IgD-negative memory B cell (primary cell): ENCODE results near the gene ZNF536. TPM values are rescaled to one million over a fixed set of nuclear protein-coding genes. Genes with fewer than 3 reads are reported as not detected.
"Not testable (repeated sequence)": the region's sequence is repeated elsewhere in the genome, so short reads cannot be mapped to it uniquely, and the experiment has no call there.

ENCODE experiments used
- H3K27ac Mint-ChIP-seq, 3 donors: one replicate each; pipeline ENCODE4 v1.8.0; 2020 to 2022; ENCODE audit warnings: mild to moderate bottlenecking in 3 of 3, mixed read lengths in 3 of 3, moderate library complexity in 1 of 3
- H3K27me3 Mint-ChIP-seq: one replicate; pipeline ENCODE4 v1.8.0; 2021; ENCODE audit warnings: mixed read lengths
- H3K36me3 Mint-ChIP-seq: one replicate; pipeline ENCODE4 v1.8.0; 2020; ENCODE audit warnings: mild to moderate bottlenecking, mixed read lengths
- H3K4me1 Mint-ChIP-seq, 3 donors: one replicate each; pipeline ENCODE4 v1.8.0; 2020 to 2022; ENCODE audit warnings: mixed read lengths in 3 of 3, mild to moderate bottlenecking in 1 of 3
- H3K4me3 Mint-ChIP-seq, 4 donors: one replicate each; pipeline ENCODE4 v1.8.0; 2020 to 2022; ENCODE audit warnings: mild to moderate bottlenecking in 4 of 4, mixed read lengths in 4 of 4, moderate library complexity in 3 of 4
- H3K9me3 Mint-ChIP-seq, 3 donors: one replicate each; pipeline ENCODE4 v1.8.0; 2020 to 2021; ENCODE audit warnings: mixed read lengths in 3 of 3, mild to moderate bottlenecking in 1 of 3
- polyA plus RNA-seq: library from polyadenylated mRNA; unstranded; fragments of 300-500 nt; fragmentation: Illumina TruSeq; gene quantifications from one replicate; pipeline ENCODE4 v1.2.3, GENCODE V29; 2021

ZNF536 gene
- polyA plus RNA-seq, 1 donor from 2014 or later: not detected

DNA sequence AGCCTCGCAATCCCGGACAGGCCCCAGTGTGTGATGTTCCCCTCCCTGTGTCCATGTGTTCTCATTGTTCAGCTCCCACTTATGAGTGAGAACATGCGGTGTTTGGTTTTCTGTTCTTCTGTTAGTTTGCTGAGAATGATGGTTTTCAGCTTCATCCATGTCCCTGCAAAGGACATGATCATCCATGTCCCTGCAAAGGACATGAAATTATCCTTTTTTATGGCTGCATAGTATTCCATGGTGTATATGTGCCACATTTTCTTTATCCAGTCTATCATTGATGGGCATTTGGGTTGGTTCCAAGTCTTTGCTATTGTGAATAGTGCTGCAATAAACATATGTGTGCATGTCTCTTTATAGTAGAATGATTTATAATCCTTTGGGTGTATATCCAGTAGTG, 26.4 kb downstream of the ZNF536 start:
- not testable (repeated sequence) for H3K27me3 Mint-ChIP-seq, H3K27ac Mint-ChIP-seq, H3K9me3 Mint-ChIP-seq

DNA sequence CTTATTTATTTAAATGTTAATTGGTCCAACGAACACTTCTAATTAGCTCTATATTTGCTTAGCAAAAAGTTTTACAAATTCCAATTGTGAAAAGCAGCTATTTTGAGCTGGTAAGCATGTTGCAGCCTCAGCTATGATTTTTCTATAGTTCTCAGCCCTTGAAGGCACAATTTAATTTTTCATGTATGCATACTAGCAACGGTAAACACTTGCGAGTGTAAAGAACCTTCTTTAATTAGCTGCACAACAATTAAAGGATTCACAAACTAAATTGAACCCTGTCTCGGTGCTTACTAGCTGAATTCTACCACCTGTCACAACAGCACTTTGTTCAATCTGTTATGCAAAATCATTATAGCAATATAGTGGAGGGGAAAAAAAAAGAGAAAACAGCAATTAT, 29.8 kb downstream of the ZNF536 start:
- no peak overlapping the region for H3K27ac Mint-ChIP-seq
- peaks cover 3% of the 10 kb centered on the region for H3K27me3 Mint-ChIP-seq
- H3K36me3 Mint-ChIP-seq: no peaks in the 10 kb centered on the region
- peaks cover 2 to 7% (median 3%) of the 10 kb centered on the region in 3 donors for H3K9me3 Mint-ChIP-seq
- H3K4me1 Mint-ChIP-seq: no peaks in the 10 kb centered on the region
- no peak overlapping the region for H3K4me3 Mint-ChIP-seq

More for the DNA sequence above, 26.4 kb downstream of the ZNF536 start:
- H3K36me3 Mint-ChIP-seq, H3K4me3 Mint-ChIP-seq, H3K4me1 Mint-ChIP-seq: not testable (repeated sequence)

- H3K36me3 Mint-ChIP-seq: no peaks in the 10 kb centered on the region
- H3K4me3 Mint-ChIP-seq: no peak overlapping the region
- peaks cover 3% of the 10 kb centered on the region for H3K27me3 Mint-ChIP-seq
- no peaks in the 10 kb centered on the region for H3K4me1 Mint-ChIP-seq
- H3K27ac Mint-ChIP-seq: no peak overlapping the region
- peaks cover 0 to 7% (median under 1%) of the 10 kb centered on the region in 3 donors for H3K9me3 Mint-ChIP-seq
Observed at GRCh38 chr19:30402436-30403202, 30.4 kb downstream of the ZNF536 start.

GRCh38 chr19:30403203-30403985, 31.2 kb downstream of the ZNF536 start:
- no peaks in the 10 kb centered on the region for H3K4me1 Mint-ChIP-seq
- H3K27ac Mint-ChIP-seq: no peak overlapping the region
- peaks cover 3% of the 10 kb centered on the region for H3K27me3 Mint-ChIP-seq
- H3K9me3 Mint-ChIP-seq: peaks cover 0 to 7% (median 0%) of the 10 kb centered on the region in 3 donors
- no peaks in the 10 kb centered on the region for H3K36me3 Mint-ChIP-seq
- H3K4me3 Mint-ChIP-seq: no peak overlapping the region

DNA sequence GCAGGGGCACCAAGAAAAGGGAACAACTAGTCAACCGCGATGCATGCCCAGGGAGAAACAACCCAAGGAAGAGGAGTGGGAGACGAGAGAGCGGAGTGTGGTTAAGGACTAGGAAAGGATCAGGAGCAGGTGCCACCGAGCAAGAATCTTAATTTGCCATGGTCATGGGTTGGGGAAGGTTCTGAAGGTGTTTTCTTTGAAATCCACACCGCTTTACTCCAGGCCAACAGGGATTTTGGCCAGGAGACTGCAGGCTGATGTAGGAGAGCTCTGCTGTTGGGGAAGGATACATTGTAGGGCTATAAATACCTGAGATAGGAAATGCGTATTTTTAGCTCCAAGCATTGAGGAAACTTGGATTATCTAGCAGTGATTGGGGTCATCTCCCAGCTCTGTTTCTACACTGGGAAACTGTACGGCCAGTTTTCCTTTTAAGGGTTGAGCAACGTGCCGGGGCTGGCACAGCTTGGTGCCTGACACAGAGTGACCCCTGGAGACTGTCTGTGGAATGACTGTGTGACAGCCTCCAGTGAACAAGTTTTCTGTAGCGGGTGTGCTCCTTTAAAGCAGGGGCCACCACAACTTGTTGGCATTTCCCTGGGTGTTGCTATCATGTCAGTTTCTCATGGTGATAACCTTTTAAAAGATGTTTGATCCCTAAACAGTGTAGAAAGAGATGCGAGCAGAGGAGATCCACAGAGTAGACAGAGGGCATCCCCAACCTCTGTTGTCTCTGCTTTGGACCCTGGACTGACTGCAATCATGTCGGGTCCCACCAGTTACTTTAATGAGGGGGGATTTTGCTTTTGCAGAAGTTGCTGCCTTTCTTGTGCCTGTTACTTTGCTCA, 34.3 kb downstream of the ZNF536 start:
- Mint-ChIP-seq H3K4me3 (no peak overlapping the region), H3K27me3 (peaks cover 3% of the 10 kb centered on the region)

DNA sequence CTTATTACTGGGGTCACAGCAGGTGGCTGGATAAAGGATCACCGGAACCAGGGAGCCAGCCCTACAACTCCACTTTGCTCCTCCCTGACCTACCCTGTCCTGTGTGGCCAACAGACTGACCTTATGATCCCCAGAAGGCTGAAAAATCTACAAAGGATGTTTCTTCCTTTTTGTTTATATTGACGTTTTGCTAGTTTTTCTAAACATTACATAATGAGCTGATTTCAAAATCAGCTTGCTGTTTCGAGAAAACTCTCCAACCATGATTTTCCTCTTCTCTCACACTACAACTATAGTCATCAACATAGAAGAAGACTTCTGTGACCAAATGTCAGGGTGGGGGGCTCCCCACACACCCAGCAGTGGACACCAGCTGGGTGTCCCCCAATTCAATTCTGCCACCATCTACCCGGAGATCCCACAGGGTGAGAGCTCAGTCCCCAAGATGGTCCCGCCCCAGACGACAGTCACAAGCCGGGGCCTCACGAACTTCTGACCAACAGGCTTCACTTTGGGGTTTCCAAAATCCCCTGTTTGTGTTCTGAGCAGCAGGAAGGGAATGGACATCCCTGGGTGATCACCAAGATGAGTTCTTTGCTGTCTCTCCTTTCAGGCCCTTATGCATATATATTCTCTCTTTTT, 35.0 kb downstream of the ZNF536 start:
- Mint-ChIP-seq H3K4me3 (no peak overlapping the region), H3K4me1 (no peaks in the 10 kb centered on the region), H3K9me3 (peaks cover 0 to 5% (median 0%) of the 10 kb centered on the region in 3 donors), H3K27me3 (peaks cover 3% of the 10 kb centered on the region), H3K36me3 (no peaks in the 10 kb centered on the region), H3K27ac (no peak overlapping the region)

More for the DNA sequence above, 34.3 kb downstream of the ZNF536 start:
- Mint-ChIP-seq H3K9me3 (peaks cover 0 to 5% (median 0%) of the 10 kb centered on the region in 3 donors), H3K36me3 (no peaks in the 10 kb centered on the region), H3K27ac (no peak overlapping the region), H3K4me1 (no peaks in the 10 kb centered on the region)

DNA sequence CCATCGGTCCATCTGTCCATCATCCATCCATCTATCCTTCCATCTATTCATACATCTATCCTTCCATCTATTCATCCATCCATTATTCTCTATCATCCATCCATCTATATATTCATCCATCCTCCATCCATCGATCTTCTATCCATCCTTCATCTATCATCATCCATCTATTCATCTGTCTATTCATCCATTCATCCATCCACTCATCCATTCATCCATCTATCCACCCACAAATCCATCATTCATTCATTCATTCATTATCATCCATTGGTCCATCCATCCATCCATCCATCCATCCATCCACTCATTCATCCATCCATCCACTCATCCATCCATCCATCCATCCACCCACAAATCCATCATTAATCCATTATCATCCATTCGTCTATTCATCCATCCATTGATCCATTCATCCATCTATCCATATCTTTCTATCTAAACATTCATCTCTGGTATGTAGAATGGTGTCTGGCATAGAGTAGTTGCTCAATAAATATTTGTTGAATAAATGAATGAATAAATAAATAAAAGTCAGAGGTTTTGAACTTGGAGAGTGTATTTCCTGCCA, 36.6 kb downstream of the ZNF536 start:
- Mint-ChIP-seq H3K27ac (no peak overlapping the region), H3K9me3 (peaks cover 0 to 5% (median 0%) of the 10 kb centered on the region in 3 donors), H3K4me1 (no peaks in the 10 kb centered on the region), H3K36me3 (no peaks in the 10 kb centered on the region), H3K27me3 (peaks cover 3% of the 10 kb centered on the region), H3K4me3 (no peak overlapping the region)

- H3K36me3 Mint-ChIP-seq: no peaks in the 10 kb centered on the region
- no peaks in the 10 kb centered on the region for H3K27me3 Mint-ChIP-seq
- H3K4me3 Mint-ChIP-seq: no peak overlapping the region
- H3K4me1 Mint-ChIP-seq: no peaks in the 10 kb centered on the region
- peaks cover 0 to 3% (median 2%) of the 10 kb centered on the region in 3 donors for H3K9me3 Mint-ChIP-seq
- no peak overlapping the region for H3K27ac Mint-ChIP-seq
Observed at GRCh38 chr19:30411714-30412113, 39.5 kb downstream of the ZNF536 start.

DNA sequence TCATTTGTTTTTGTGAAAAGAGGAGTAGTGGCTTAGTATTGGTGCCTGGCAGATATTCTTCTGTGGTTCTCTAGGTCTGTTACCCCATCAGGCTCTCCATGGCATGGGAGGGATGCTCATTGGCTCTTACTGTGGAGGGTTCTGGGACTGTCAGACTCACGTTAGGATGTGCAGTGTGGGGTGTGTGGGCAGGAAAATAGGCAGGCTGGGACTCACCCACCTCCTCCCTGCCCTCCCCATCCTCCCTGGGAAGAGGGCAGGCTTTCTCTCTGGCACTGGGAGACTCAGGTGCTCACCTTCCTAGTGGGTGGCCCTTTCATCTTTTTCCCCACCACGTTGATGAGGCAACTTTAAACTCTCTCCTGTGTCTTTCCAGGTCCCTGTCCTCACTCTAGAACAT, 44.2 kb downstream of the ZNF536 start:
- no peak overlapping the region for H3K4me3 Mint-ChIP-seq
- peaks cover 6% of the 10 kb centered on the region for H3K27me3 Mint-ChIP-seq
- no peak overlapping the region for H3K27ac Mint-ChIP-seq
- peaks cover 0 to 7% (median 2%) of the 10 kb centered on the region in 3 donors for H3K9me3 Mint-ChIP-seq
- no peaks in the 10 kb centered on the region for H3K4me1 Mint-ChIP-seq
- H3K36me3 Mint-ChIP-seq: no peaks in the 10 kb centered on the region

DNA sequence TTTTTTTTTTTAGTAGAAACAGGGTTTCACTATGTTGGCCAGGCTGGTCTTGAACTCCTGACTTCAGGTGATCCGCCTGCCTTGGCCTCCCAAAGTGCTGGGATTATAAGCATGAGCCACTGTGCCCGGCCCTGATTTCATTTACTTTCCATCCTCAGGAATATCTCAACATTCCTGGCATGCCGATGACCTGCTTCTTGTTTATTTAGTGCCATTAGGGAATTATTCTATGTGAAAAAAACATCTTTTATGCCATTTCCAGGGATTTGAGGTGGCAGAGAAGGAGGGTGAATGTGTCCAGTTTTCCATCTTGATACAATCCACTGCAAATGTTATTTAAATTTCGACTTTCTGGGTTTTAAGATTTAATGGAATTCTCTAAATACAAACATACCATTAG, 45.0 kb downstream of the ZNF536 start:
- H3K4me3 Mint-ChIP-seq, H3K36me3 Mint-ChIP-seq, H3K27me3 Mint-ChIP-seq, H3K27ac Mint-ChIP-seq, H3K9me3 Mint-ChIP-seq, H3K4me1 Mint-ChIP-seq: not testable (repeated sequence)

- Mint-ChIP-seq H3K27me3 (peaks cover 7% of the 10 kb centered on the region), H3K36me3 (no peaks in the 10 kb centered on the region), H3K9me3 (peaks cover 0 to 7% (median 2%) of the 10 kb centered on the region in 3 donors), H3K4me1 (no peaks in the 10 kb centered on the region), H3K27ac (no peak overlapping the region), H3K4me3 (no peak overlapping the region)
Observed at GRCh38 chr19:30419568-30420180, 47.5 kb downstream of the ZNF536 start.

GRCh38 chr19:30420316-30420715, 48.1 kb downstream of the ZNF536 start:
- Mint-ChIP-seq H3K27me3 (peaks cover 7% of the 10 kb centered on the region), H3K9me3 (peaks cover 2 to 7% (median 3%) of the 10 kb centered on the region in 3 donors), H3K36me3 (no peaks in the 10 kb centered on the region), H3K27ac (no peak overlapping the region), H3K4me3 (no peak overlapping the region), H3K4me1 (no peaks in the 10 kb centered on the region)

DNA sequence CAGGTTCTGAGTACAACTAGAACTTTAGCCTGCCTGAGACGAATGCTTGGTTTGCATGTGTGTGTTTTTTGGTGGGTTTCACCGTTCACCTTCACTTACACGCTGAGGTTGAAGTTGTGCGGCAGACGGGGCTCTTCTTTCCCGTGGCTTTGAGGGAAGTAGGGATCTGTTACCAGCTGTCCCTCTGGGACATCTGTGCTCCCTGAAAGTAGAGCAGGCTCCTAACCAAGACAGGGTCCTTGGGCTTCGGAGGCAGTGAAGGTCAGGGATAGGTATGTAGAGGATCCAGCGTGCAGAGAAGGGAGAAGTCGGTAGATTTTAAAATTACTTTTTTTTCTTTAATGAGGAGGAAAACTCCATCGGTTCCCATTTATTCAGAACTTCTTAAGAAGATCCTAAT, 48.7 kb downstream of the ZNF536 start:
- Mint-ChIP-seq H3K27me3 (peaks cover 7% of the 10 kb centered on the region), H3K9me3 (peaks cover 2 to 5% (median 3%) of the 10 kb centered on the region in 3 donors), H3K4me1 (no peaks in the 10 kb centered on the region), H3K36me3 (no peaks in the 10 kb centered on the region), H3K27ac (no peak overlapping the region), H3K4me3 (no peak overlapping the region)

GRCh38 chr19:30421571-30421970, 49.4 kb downstream of the ZNF536 start:
- H3K4me1 Mint-ChIP-seq: no peaks in the 10 kb centered on the region
- H3K27me3 Mint-ChIP-seq: peaks cover 7% of the 10 kb centered on the region
- H3K9me3 Mint-ChIP-seq: peaks cover 2 to 4% (median 3%) of the 10 kb centered on the region in 3 donors
- no peak overlapping the region for H3K27ac Mint-ChIP-seq
- H3K36me3 Mint-ChIP-seq: no peaks in the 10 kb centered on the region
- H3K4me3 Mint-ChIP-seq: no peak overlapping the region
